Activated CD8-positive, alpha-beta T cell treated with anti-CD3 and anti-CD28 coated beads for 36 hours (primary cell): ENCODE data around the gene ATP8B4. TPM values are rescaled to one million over a fixed set of nuclear protein-coding genes. Genes with fewer than 3 reads are reported as not detected.

ENCODE experiments used
- ATAC-seq: fragments of 200-7000 bp; cut with Tn5 transposase; one replicate; pipeline ENCODE4 v1.10.0; 2021; ENCODE audit warnings: mild to moderate bottlenecking, moderate library complexity
- CTCF ChIA-PET: fragments of 350-600 bp; sonication (Branson Sonifier 250); formaldehyde crosslinking; loops from one replicate; lab custom pipeline; 2021; ENCODE audit warnings: antibody characterized with exemption; lab: Charles Lee
- POLR2A ChIA-PET: fragments of 350-600 bp; sonication (Branson Sonifier 250); formaldehyde crosslinking; loops from one replicate; lab custom pipeline; 2021; ENCODE audit warnings: antibody characterized with exemption; lab: Charles Lee
- DNase-seq: peaks from one replicate; pipeline ENCODE4 v3.0.0-alpha.2; 2020
- H3K27ac Mint-ChIP-seq: one replicate; pipeline ENCODE4 v1.8.0; 2021; ENCODE audit warnings: mild to moderate bottlenecking, mixed read lengths
- H3K27me3 Mint-ChIP-seq: one replicate; pipeline ENCODE4 v1.8.0; 2021; ENCODE audit warnings: mixed read lengths
- H3K36me3 Mint-ChIP-seq: one replicate; pipeline ENCODE4 v1.8.0; 2021; ENCODE audit warnings: low read depth, mixed read lengths
- H3K4me1 Mint-ChIP-seq: one replicate; pipeline ENCODE4 v1.8.0; 2021; ENCODE audit warnings: low read depth, mixed read lengths
- H3K4me3 Mint-ChIP-seq: one replicate; pipeline ENCODE4 v1.8.0; 2021; ENCODE audit warnings: mild to moderate bottlenecking, moderate library complexity, mixed read lengths
- H3K9me3 Mint-ChIP-seq: one replicate; pipeline ENCODE4 v1.8.0; 2021; ENCODE audit warnings: mixed read lengths
- intact Hi-C: fragments of 100-400 bp; cut with micrococcal nuclease; formaldehyde crosslinking; loops from one replicate; pipeline ENCODE4 v1.10.0; 2022
- total RNA-seq, 2 experiments: library from RNA; stranded (reverse); gene quantifications; one replicate each; pipeline ENCODE4 v1.2.3, GENCODE V29; 2021
- TF ChIP-seq, protein P1 (sequence below): fragments of 200-600 bp; IDR thresholded peaks from one replicate; pipeline ENCODE4 v1.8.0; 2022; ENCODE audit warnings: antibody characterized with exemption, mild to moderate bottlenecking

The ATP8B4 gene
- total RNA-seq, 2 experiments from 2014 or later: 4.6 to 5.8 TPM

DNA sequence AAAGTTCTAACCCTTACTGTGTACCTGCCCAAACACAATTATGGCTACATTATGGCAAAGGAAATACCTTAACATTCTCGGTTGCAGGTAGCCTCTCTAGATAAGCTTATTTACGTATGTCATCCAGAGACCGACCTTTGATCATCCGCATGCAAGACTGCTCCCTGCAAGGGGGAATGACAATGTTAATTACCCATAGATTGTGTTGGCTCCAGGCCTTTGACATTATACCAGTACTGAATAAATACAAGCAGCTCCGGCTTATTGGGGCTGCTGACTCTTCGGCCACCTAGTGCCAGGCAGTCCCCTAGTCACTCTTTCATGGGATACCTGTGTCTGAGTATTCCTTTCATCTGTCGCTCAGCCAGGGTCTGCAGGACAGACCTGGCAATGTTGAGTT lies 274.6 kb downstream of the ATP8B4 start:
- CTCF ChIA-PET: interaction anchor here (1.1 kb wide), 1 partner anchor 11 kb away, joined by 3 read pairs; no protein-coding TSS in a partner anchor
- Mint-ChIP-seq H3K4me1 (no peaks in the 10 kb centered on the region), H3K27me3 (no peaks in the 10 kb centered on the region)

DNA sequence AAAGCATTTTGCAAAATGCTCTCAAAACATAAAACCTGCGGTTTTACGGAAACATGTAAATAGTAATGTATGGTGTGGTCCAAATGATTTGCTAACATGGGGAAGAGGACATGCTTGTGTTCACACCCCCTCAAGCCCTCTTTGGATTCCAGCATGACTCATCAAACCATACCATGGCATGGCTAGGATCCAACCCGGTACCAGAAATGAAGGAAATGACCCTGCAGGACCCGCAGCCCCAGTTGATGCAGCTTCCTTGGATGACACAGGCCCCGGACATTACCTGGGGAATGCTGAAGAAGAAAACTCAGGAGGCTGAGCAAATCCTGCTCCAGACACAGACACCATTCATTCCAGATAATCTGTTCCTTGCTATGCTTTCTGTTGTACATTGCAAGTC lies 275.3 kb downstream of the ATP8B4 start:
- Mint-ChIP-seq H3K4me1 (no peaks in the 10 kb centered on the region), H3K27ac (no peak overlapping the region), H3K4me3 (no peak overlapping the region), H3K27me3 (peaks cover 2% of the 10 kb centered on the region), H3K36me3 (no peaks in the 10 kb centered on the region), H3K9me3 (peaks cover 8% of the 10 kb centered on the region)
- TF ChIP-seq, protein P1, sequence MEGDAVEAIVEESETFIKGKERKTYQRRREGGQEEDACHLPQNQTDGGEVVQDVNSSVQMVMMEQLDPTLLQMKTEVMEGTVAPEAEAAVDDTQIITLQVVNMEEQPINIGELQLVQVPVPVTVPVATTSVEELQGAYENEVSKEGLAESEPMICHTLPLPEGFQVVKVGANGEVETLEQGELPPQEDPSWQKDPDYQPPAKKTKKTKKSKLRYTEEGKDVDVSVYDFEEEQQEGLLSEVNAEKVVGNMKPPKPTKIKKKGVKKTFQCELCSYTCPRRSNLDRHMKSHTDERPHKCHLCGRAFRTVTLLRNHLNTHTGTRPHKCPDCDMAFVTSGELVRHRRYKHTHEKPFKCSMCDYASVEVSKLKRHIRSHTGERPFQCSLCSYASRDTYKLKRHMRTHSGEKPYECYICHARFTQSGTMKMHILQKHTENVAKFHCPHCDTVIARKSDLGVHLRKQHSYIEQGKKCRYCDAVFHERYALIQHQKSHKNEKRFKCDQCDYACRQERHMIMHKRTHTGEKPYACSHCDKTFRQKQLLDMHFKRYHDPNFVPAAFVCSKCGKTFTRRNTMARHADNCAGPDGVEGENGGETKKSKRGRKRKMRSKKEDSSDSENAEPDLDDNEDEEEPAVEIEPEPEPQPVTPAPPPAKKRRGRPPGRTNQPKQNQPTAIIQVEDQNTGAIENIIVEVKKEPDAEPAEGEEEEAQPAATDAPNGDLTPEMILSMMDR: no peak
- intact Hi-C loops: no loop called here
- ChIA-PET CTCF (no interaction called here), POLR2A (no interaction called here)
- ATAC-seq (no peak), DNase-seq (no peak)

More for the DNA sequence above, 274.6 kb downstream of the ATP8B4 start:
- Mint-ChIP-seq H3K27ac (no peak overlapping the region), H3K36me3 (no peaks in the 10 kb centered on the region), H3K4me3 (no peak overlapping the region), H3K9me3 (peaks cover 4% of the 10 kb centered on the region)
- TF ChIP-seq, protein P1: no peak
- ATAC-seq: no peak
- POLR2A ChIA-PET: no interaction called here
- intact Hi-C loops: no loop called here
- DNase-seq: no peak

DNA sequence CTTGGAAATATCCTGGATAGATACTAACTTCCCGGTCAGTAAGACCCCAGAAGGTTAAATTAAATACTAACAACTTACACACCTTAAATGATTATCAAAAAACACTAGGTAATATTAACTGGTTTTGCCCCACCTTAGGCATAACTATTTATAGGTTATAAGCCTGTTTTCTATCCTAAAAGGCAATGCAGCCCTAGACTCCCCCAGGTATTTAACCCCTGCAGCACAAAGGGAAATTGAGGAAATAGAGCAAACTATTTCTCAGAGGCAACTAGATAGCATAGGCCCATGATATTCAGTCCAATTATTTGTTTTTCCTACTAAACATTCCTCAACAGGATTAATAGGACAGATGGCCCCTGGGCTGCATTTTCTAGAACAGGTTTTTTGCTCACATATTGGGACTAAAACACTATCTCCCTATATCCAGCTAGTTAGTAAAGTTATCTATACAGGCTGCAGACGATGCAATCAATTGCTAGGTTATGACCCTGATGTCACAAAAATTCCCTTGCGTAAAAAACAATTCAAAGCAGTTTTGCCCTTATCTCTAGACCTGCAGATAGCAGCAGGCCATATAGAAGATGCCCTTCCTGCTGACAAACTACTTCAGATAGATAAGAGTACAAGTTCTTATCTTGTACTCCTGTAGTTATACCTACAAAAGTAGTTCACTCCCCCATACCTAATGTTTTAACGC lies 276.9 kb downstream of the ATP8B4 start:
- POLR2A ChIA-PET: no interaction called here
- no peak for DNase-seq
- TF ChIP-seq, protein P1: no peak
- Mint-ChIP-seq H3K36me3 (no peaks in the 10 kb centered on the region), H3K27me3 (peaks cover 2% of the 10 kb centered on the region), H3K9me3 (peaks cover 13% of the 10 kb centered on the region), H3K4me3 (no peak overlapping the region), H3K27ac (no peak overlapping the region), H3K4me1 (no peaks in the 10 kb centered on the region)
- no peak for ATAC-seq
- intact Hi-C loops: no loop called here
- CTCF ChIA-PET: no interaction called here

- Mint-ChIP-seq H3K4me3 (no peak overlapping the region), H3K36me3 (no peaks in the 10 kb centered on the region), H3K4me1 (no peaks in the 10 kb centered on the region), H3K27ac (no peak overlapping the region), H3K9me3 (no peaks in the 10 kb centered on the region), H3K27me3 (no peaks in the 10 kb centered on the region)
- CTCF ChIA-PET: interaction anchor here (0.9 kb wide), 1 partner anchor 22 kb away, joined by 4 read pairs; no protein-coding TSS in a partner anchor
- no peak for ATAC-seq
- TF ChIP-seq, protein P1: no peak
- DNase-seq: no peak
- POLR2A ChIA-PET: interaction anchor here (0.6 to 1.1 kb wide), 2 partner anchors 9 to 22 kb away, joined by 3 read pairs; no protein-coding TSS in a partner anchor
- intact Hi-C loops: no loop called here
These were observed 286.5 kb downstream of the ATP8B4 start for GRCh38 chr15:49832511-49832910.

- DNase-seq (no peak), ATAC-seq (no peak)
- ChIA-PET CTCF (no interaction called here), POLR2A (interaction anchor here (1.1 kb wide), 1 partner anchor 23 kb away, joined by 3 read pairs; no protein-coding TSS in a partner anchor)
- TF ChIP-seq, protein P1: no peak
- Mint-ChIP-seq H3K27me3 (no peaks in the 10 kb centered on the region), H3K27ac (no peak overlapping the region), H3K9me3 (no peaks in the 10 kb centered on the region), H3K36me3 (no peaks in the 10 kb centered on the region), H3K4me1 (no peaks in the 10 kb centered on the region), H3K4me3 (no peak overlapping the region)
- intact Hi-C loops: no loop called here
These were observed 287.6 kb downstream of the ATP8B4 start for GRCh38 chr15:49831206-49831965.
